Embryonic facial prominence (tissue), 1 donor: Measurements from ENCODE around the gene UBL3.

Source experiments
- DNase-seq: peaks from one replicate; pipeline ENCODE4 v3.0.0-alpha.2; 2016; ENCODE audit errors: extremely low spot score

UBL3 gene, protein sequence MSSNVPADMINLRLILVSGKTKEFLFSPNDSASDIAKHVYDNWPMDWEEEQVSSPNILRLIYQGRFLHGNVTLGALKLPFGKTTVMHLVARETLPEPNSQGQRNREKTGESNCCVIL

DNA sequence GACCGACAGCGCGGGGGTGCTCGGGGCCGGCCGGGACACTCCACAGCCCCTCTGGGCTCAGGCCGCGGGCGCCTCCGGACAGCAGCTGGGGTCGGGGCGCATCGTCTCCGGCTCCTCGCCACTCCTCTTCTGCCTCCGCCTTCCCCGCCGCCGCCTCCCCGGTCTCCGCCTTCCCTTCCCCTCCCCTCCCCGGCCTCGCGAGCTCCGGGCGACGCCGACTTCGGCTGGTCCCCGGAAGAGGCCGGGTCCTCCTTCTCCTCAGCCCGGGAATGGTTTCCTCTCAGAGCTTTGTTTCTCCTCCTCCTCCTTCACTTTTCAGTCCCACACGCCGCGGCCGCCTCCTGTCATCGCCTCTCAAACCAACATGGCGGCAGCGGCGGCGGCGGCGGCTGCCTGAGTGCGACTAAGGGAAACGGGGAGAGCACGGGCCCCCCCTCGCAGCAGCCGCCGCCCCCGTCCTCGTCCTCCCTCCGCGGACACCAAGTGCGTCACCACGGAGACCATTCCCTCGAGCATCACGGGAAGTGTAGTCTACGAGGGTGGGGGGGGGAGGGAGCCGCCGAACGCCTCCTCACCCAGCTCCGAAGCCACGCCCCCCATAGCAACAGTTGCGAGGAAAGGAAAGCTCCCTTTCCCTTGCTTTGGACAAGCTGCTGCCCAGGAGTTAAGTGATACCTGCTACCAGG, at the start of gene UBL3:
Gene UBL3, minus strand, starts transcription at position 405 of the 686 bp plus-strand sequence. CDS start 1,079 bp downstream, outside the sequence.
- DNase-seq: peak; percentile 86

DNA sequence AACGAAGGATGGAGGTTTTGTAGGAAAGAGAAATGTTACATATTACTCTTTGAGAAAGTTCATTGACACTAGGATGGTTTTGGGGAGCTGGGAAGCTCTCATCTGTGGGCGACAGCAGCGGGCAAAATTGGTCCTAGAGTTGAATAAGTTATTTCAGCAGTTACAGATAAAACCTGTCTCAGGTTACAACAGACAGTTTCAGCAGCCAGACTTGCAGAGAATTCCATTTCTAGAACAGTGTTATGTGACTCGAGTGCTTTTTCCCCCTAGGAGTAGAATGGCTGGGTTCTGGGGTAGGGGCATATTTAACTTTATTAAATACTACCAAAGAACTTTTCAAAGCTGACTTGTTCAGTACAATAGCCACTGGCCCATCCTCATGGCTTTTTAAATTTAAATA, 46.7 kb upstream of the UBL3 start:
- DNase-seq: no peak

DNA sequence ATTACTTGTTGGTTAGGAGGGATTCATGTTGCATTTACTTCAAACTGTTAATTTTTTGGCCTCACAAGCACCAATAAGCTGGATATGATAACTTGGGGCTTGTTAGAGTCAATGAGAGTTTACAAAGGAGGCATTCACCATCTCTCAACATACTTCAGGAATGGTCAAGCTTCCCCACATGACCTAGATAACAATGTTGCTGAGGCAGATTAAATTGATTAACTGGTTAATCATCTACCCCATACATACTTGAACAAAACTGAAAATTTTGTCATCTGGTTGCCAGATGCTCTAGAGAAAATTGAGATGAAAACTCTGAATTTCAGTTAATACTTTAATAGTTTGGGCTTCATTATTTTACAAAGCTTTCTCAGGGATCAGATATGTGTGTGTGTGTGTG, 43.0 kb upstream of the UBL3 start:
- DNase-seq: no peak

DNA sequence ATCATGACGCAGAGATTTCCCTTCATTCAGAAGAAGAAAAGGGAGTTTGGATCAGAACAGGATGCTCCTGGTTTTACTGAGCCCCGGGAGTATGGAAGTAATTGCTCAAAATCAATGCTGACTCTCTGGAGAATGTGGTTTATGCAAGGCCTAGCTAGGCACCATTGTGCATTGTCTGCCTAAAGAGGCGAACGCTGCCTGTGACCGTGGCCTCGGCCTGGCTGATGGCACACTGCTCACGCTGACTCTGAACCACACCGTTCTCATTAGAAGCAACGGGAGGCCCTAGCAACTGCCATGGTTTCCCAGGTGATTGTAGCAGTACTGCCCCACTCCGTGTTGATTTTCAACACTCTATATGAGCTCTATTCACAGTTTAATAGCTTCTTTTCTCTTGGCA, 41.7 kb upstream of the UBL3 start:
- no peak for DNase-seq

DNA sequence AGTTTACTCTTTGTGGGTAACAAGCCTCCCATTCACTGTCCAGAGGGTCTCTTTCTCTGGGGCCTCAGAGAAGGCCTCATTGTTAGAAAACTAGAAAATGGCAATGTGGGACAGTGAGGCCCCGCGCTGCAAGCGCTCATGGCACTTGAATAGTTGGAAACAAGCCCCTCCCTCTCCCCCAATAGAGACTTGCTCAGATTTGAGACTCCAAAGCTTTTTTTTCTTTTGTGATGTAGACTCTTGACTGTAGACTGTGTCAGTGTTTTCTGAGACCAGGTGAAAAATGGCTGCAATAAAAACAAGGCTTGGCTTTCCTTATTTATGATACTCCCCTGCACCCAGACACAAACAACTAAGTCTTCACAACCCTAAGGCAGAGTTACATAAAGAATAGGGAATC, 38.7 kb upstream of the UBL3 start:
- DNase-seq: no peak

DNA sequence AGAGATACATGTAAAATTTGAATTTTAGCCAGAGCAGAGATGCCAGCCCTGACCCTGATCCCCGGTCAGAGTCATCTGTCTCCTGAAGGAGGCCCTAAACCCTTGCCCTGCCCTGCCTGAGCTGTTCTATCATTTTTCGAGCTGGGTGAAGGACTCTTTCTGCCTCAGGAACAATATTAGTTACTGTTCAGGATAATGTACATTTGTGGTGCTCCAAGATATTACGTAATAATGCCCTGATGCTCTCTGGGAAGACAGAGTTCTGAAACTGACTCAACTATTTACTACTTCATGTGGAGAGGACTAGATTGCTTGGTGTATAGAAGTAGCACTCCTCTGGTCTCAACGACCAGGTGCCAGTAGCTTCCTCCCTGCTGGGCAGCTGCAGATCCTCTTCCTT, 37.9 kb upstream of the UBL3 start:
- DNase-seq: no peak

DNA sequence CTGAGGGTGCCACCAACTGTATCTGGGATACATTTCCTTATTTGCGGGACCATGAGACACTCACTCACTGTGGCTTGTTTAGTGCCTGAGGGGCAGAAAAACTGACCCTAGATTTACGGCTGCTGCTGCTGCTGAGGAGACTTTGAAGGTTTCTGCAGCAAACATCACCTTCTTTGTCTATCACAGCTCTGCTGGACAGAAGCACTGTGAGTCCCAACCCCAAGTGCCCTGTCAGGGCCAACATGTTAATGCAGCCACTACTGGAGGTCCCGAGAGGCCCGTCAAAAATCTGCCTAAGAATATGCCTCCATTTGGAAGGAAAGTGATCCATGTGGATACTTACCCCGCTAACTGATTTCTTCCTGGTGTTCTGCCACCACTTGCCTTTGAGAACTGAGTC, 37.3 kb upstream of the UBL3 start:
- DNase-seq: no peak

DNA sequence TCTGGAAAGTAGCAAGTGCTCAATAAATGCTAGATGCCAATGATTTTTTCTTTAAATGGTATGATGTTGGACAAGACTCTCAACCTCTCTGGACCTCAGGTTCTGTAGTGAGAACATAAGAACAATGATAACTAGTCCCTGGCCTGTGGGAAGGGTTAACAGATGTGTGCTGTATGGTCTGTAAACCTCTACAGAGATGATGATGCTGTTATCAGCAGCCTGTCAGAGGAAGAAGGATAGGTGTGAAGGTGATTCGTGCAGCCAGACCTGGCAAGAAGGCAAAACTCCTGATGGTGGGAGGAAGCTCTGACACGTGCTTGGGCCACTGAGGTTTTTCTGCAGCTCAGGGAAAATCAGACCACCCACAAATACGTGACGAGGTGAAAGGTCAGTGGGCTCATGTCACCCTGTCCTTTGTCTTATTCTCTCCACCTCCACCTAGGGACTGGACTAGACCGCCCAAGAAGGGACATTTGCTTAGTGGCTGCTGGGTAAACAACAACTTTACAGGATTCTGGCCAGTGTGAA, 36.7 kb upstream of the UBL3 start:
- DNase-seq: no peak

DNA sequence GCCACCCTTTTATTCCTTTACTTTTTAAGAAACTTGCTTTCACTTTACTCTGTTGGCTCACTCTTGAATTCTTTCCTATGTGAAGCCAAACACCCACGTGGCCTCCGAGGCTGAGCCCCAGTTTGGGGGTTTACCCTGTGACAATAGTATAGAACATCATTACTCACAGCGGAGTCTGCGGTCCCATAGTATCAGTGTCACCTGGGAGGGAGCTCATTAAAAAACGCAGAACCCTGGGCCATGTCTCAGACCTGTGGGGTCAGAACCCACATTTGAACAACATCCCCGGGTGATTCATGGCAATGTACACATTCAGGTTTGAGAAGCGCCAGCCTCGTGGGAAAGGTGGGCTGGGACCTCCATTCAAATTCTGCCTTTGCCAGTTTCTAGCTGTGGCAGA, 36.0 kb upstream of the UBL3 start:
- DNase-seq: no peak

DNA sequence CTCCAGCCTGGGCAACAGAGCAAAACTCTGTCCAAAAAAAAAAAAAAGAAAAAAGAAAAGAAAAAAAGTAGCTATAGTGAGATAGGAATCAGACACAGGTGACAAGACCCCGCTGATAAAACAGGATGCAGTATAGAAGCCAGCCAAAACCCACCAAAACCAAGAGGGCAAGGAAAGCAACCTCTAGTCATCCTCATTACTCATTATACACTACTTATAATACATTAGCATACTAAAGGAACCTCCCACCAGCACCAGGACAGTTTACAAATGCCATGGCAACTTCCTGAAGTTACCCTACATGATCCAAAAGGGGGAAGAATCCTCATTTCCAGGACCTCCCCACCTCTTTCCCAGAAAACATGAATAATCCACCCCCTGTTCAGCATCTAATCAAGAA, 35.6 kb upstream of the UBL3 start:
- DNase-seq: no peak

DNA sequence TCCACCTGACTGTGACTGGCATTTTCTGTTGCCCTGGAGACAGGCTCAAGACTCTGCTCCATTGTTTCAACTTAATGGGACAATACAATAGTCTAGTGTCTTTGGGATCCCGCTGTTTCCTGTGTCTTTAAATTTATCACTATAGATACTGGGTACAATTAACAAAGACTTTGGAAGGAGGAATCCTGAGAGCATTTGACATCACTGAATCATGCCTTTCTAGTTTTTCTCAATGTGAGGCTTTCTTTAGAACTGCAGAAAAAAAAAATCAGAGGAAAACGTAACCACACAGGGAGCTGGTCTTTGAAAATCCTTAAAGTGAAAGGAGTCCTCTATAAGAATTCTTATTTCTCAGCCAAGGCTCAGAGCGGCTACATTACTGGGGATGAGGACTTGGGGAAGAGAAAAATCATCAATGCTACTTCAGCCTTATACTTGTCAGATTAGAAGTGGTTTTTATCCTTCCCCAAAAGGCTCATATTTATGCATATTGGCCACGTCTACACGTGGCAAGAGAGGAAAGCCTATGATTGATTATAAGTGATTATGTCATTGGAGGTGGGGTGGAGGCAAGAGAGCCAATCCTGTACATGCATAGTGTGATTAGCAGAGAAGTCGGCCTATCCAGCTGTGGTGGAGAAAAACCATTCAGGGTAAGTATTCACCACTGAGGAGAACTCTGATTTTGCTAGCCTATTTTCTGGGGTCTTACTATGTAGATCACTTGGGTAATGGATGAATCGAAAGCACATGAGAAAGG, 34.4 kb upstream of the UBL3 start:
- DNase-seq: no peak

DNA sequence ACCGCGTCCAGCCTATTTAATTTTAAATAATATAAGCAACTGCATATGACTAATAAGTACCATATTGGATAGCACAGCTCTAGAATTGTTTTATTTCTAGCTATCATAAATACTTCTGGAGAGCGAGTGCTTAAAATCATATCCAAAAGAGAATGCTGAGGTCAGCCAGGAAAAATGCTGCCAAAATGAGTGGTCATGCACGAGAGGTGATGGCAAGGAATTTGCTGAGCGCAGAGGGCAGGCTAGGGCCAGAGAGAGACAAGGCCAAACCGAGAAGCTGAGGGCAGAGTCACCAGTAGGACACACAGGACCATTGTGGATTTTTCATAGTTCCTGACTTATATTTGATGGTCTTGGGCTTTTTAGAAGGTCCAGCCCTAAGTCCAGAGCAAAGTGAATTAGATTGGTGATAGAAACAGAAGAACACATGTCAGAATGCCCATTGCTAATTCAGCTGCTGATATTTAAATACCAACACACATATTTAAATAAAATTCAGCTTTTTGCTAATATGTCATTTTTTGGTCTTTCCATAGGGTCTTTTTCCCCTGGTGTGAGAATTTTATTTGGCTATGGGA, 33.6 kb upstream of the UBL3 start:
- no peak for DNase-seq

DNA sequence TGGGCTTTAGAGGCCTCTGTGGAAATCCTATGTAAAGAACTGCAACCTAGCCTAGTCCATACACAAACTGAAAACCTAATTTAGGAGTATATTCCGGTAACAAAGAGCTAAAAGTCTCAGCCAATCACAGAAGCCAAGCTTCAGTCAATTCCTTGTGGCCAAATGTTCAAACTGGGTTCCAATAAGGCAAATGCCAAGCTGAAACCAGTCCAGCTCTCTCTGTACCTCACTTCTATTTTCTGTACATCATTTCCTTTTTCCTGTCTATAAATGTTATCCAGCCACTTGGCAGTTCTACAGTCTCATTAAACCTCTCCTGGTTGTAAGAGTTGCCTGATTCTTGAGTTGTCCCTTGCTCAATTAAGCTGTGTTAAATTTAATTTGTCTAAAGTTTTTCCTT, 31.7 kb upstream of the UBL3 start:
- DNase-seq: no peak

DNA sequence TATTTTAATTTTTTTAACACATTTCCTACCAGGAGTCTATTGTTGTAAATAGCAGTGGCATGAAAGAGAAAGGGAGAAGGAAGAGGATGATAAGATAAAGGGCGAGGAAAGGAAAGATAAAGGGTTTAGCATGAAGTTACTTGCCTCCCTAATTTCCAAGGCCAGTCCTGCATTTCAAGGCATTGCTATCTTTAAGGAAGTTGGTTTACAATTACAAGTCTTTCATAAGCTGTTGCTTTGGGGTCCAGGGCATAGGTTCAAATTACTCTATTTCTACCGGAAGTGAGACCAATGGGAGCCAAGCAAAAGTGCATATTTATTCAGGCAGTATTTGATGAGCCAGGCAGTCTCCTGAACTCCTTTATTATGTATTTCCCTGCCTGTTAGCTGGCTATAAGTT, 27.7 kb upstream of the UBL3 start:
- no peak for DNase-seq

DNA sequence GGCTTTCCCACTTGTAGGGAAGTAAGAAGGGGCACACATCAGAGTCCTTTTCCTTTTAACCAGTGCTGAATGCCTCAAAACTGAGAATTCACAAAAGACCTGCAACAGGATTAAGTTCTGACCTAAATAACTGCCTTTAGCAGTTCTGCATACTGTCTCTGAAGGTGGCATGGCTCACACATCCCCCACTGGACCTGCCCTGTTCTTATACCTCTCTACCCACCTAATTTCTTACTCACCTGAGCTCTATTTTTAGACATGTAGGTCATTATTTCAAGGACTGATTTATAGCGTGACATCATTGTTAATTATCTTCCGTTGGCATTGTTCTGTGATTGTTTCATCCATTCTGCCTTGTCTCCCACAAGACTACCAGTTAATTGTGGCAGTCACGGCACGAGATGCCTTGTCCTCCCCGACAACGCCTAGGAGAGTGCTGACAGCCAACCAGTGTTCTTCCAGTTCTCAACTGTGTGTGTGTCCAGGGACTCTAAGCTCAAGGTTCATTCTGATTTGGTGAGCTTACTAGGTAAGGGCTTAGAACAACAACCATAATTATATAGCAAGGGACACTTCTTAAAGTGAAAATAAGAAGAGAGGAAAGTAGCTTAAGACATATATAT, 27.1 kb upstream of the UBL3 start:
- no peak for DNase-seq

DNA sequence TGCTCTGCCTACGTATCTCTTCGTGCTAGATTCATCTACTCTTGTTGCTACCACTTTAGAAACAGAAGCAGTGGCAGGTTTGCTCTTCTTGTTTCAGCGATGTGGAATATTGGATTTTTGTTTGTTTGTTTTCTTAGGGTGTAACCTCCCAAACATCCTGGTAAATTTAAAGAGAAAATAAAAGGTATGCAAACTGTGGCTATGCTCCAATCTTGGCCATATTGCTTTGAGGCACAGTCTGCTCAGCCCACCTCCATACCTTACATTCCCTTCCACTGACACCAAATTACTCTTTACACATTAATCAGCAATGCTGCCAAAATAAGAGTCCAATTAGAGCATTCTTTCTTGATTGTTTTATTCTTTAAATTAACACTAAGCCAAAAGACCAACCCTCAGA, 25.2 kb upstream of the UBL3 start:
- DNase-seq: no peak

DNA sequence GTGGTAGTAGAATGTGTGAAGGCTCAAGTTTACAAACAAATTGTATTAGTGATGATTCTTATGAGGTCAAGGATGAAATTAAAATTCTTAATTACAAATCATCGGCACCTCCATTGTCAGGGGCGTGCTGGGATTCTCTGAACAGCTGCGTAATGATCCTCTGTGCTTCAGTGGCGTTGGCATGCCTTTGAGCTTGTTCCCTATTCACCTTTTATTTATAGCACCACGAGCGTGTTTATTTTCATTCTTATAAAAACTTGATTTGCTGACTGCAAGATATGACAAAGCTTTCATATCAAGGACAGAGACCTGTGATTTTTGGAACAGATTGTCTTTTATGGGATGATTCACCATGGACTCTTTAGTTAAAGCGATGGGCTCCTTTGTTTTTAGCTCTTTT, 18.2 kb upstream of the UBL3 start:
- DNase-seq: no peak

DNA sequence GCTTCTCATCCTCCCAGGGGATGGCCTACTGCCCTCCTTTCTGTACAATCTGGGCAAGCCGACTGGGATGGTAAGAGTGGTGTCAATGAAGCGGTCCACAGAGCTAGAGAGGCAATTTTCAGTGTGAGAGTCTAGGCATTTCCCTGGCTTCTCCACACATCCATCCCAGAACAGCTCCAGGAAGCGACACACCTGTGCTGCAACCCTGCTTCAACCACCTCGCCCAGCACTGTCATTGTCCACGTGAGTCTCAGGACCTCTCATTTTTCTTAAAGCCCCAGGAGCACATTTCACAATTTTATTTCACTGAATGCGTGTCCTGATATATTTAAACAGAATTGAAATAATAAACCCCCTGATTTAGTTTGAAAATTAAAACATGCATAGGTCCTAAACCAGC, 15.5 kb upstream of the UBL3 start:
- DNase-seq: no peak

DNA sequence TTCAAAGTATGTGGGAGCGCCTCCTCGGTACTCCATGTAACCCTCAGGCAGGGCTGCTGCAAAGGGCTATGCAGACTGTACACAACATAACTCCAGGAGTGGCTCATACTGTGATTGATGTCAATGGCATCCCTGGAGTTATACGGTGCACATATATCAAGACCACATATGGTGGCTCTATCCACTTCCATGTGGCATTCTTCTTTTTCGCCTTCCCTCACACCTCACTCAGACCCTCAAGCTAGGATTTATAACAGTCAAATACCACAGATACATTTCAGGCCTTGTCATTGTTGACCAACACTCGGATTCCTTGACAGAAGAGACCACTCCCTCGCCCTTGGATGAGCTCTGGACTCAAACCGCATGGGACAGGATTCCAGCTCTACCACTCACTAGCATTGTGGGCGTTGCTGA, 11.3 kb upstream of the UBL3 start:
- no peak for DNase-seq

DNA sequence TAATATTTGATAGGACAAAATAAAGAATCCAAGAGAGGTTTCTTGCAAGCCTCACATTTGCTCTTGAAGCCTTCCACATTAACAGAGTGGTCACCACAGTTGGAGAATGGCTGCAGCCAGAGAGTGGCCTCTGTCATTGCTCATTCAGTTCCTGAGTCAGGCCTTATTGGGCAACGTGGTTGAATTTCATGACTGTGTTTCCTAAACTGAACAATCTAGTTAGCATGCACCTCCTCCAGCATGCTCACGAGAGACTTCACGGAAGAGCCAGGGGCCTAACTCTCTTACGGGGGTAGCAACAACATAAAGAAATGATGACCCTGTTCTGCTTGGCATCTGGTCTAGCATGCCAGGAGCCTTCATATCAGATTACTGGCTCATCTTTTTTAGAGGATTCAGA, 9.6 kb upstream of the UBL3 start:
- DNase-seq: no peak

DNA sequence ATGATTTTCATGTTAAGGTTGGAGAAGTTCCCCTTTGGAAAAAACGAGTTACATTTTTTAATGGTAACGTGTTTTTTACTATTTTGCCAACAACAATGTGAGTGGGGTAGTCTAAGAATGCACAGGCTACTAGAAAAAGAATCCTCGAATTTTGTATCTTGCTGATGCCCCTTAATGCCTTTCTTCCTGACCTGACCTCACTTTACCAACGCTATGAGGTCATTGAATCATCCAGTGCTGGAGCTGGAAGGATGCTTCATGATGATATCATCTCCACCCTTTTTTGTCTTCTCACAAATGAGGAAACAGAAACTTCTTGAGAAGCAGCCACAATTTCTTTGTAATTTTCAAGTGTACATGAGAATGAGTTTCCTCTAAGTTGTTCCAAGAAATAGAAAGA, 8.2 kb upstream of the UBL3 start:
- no peak for DNase-seq

DNA sequence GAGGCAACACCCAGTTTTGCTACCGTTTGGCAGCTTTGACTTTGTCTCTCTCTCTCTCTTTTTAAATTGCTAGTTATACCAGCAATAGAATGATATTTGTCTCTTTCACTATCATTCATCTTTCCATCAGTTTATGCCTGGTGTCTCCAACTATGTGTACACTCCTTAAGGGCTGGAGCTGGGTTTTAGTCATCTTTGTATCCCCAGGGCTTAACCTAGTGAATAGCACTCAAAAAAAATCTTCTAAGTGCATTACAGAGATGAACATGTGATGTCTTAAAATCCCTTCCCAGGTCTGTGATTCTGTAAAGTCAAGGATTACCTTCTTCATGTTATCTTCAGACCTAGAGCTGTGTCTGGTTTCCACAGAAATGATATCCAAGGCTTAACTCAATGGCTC, 7.8 kb upstream of the UBL3 start:
- no peak for DNase-seq
